K562 (cell line): Measurements from ENCODE around the gene ADORA3. TPM values are rescaled to one million over a fixed set of nuclear protein-coding genes. Genes with fewer than 3 reads are reported as not detected.

Experiments used
- ATAC-seq: fragments of 200-7000 bp; cut with Tn5 transposase; 3 replicates; pipeline ENCODE4 v1.9.1; 2020; ENCODE audit warnings: moderate library complexity
- BruUV-seq: library from RNA; stranded (reverse); fragments of 400-500 nt; replicated peaks from 2 replicates; lab custom pipeline; 2021; lab: Mats Ljungman, UMichigan
- CTCF ChIA-PET: fragments of 300-600 bp; formaldehyde crosslinking; extraction: SDS; loops from one replicate; lab custom pipeline; 2021; ENCODE audit warnings: low intra/inter-chr PET ratio; lab: Yijun Ruan, JAX
- POLR2A ChIA-PET: fragments of 300-600, 350-650 bp; sonication (Branson Sonifier 250); formaldehyde crosslinking; extraction: SDS; loops from one replicate; lab custom pipeline; 2021; ENCODE audit warnings: antibody characterized with exemption, inconsistent platforms; lab: Yijun Ruan, JAX
- DNase-seq, 4 experiments: peaks; one replicate each; pipeline versions ENCODE4 v3.0.0 to v3.0.0-alpha.2; 2011 to 2018; ENCODE audit warnings: low spot score in 3 of 4, mixed read lengths in 3 of 4; ENCODE audit errors: extremely low read depth in 1 of 4
- FAIRE-seq: peaks from 2 replicates; lab custom pipeline; 2011; peaks lifted over from hg19 to GRCh38; lab: Jason Lieb, UNC
- H2AFZ ChIP-seq: 2 replicates; pipeline ENCODE4 v1.6.0; 2011; ENCODE audit warnings: low read depth, low read length, control low read depth, inconsistent platforms
- H3K27ac ChIP-seq: fragments of 200-600 bp; 3 replicates; pipeline ENCODE4 v1.8.0; 2011; ENCODE audit warnings: low read depth, mild to moderate bottlenecking, control low read depth, inconsistent platforms, low read length, moderate library complexity, mixed read lengths; ENCODE audit errors: extremely low read depth
- H3K27me3 ChIP-seq, 2 experiments: fragments of 300-600 bp in 1 of 2; 2 replicates in 1 of 2; 3 replicates in 1 of 2; pipeline versions ENCODE4 v1.6.0 to v1.8.0; 2011; ENCODE audit warnings: inconsistent platforms in 2 of 2, low read length in 2 of 2, mild to moderate bottlenecking in 1 of 2, mixed read lengths in 1 of 2, moderate library complexity in 1 of 2; ENCODE audit not compliant: control insufficient read depth in 2 of 2, insufficient read depth in 2 of 2
- H3K36me3 ChIP-seq: fragments of 300-600 bp; 3 replicates; pipeline ENCODE4 v1.8.0; 2011; ENCODE audit warnings: mild to moderate bottlenecking, low read length, inconsistent platforms; ENCODE audit not compliant: control insufficient read depth, insufficient read depth
- H3K4me1 ChIP-seq, 2 experiments: fragments of 200-600 bp in 1 of 2; replicated peaks in 1 of 2; 2 replicates in 1 of 2; 3 replicates in 1 of 2; pipeline versions ENCODE4 v1.5.1 to v1.8.0; 2011; ENCODE audit warnings: inconsistent platforms in 2 of 2, low read length in 2 of 2, mild to moderate bottlenecking in 1 of 2, mixed read lengths in 1 of 2, moderate library complexity in 1 of 2; ENCODE audit not compliant: control insufficient read depth in 2 of 2, insufficient read depth in 2 of 2
- H3K4me2 ChIP-seq: 2 replicates; pipeline ENCODE4 v1.6.1; 2011; ENCODE audit warnings: low read length, control low read depth, inconsistent platforms, mixed read lengths; ENCODE audit not compliant: insufficient read depth
- H3K4me3 ChIP-seq: fragments of 200-600 bp; sonication (generic), shearing (Covaris generic); 2 replicates; pipeline ENCODE4 v1.5.1; 2016; ENCODE audit warnings: control low read depth, inconsistent platforms
- H3K79me2 ChIP-seq: fragments of 200-600 bp; 3 replicates; pipeline ENCODE4 v1.8.0; 2011; ENCODE audit warnings: low read length, inconsistent platforms; ENCODE audit not compliant: control insufficient read depth, insufficient read depth
- H3K9ac ChIP-seq, 2 experiments: 2 replicates each; pipeline versions ENCODE4 v1.6.0 to v1.6.1; 2011; ENCODE audit warnings: low read depth in 2 of 2, low read length in 2 of 2, control low read depth in 1 of 2, inconsistent platforms in 1 of 2, mild to moderate bottlenecking in 1 of 2, mixed read lengths in 1 of 2; ENCODE audit not compliant: insufficient read depth in 1 of 2
- H3K9me1 ChIP-seq: one replicate; pipeline ENCODE4 v1.6.0; 2011; ENCODE audit warnings: inconsistent platforms, mild to moderate bottlenecking, low read length, moderate library complexity; ENCODE audit not compliant: control insufficient read depth, insufficient read depth
- H3K9me3 ChIP-seq: replicated peaks from 2 replicates; pipeline ENCODE4 v1.5.1; 2011; ENCODE audit warnings: low read depth, low read length, inconsistent platforms; ENCODE audit not compliant: control insufficient read depth, insufficient read depth
- H4K20me1 ChIP-seq: replicated peaks from 2 replicates; pipeline ENCODE4 v1.6.1; 2011; ENCODE audit warnings: low read length, inconsistent platforms, mixed read lengths; ENCODE audit not compliant: control insufficient read depth, insufficient read depth
- CBX2 ChIP-seq: fragments of 200-600 bp; sonication (generic); IDR thresholded peaks from one replicate; pipeline ENCODE4 v1.6.1; 2012; ENCODE audit warnings: mild to moderate bottlenecking, low read length, inconsistent platforms; ENCODE audit not compliant: insufficient read depth, poor library complexity, severe bottlenecking
- CEBPG ChIP-seq, 3 experiments: fragments of 200-800 bp in 1 of 3; sonication (Bioruptor generic) in 1 of 3; sonication (generic) in 1 of 3; formaldehyde crosslinking in 1 of 3; IDR thresholded peaks in 2 of 3; conservative IDR thresholded peaks in 1 of 3; 2 replicates each; pipeline versions ENCODE4 v1.6.1 to v1.8.0; 2016 to 2022; ENCODE audit warnings: missing compliant biosample characterization in 2 of 3, missing genetic modification characterization in 2 of 3, mild to moderate bottlenecking in 1 of 3, missing genetic modification reagents in 1 of 3
- CTBP1 ChIP-seq: fragments of 450-650 bp; IDR thresholded peaks from 2 replicates; pipeline ENCODE4 v1.6.1; 2016; ENCODE audit warnings: borderline replicate concordance
- CTCF ChIP-seq, 3 experiments: IDR thresholded peaks in 2 of 3; conservative IDR thresholded peaks in 1 of 3; 2 replicates each; pipeline ENCODE4 v1.5.1; 2011 to 2012; ENCODE audit warnings: low read length in 3 of 3, mild to moderate bottlenecking in 3 of 3, control low read depth in 2 of 3, improper control_type of control experiment in 1 of 3, inconsistent platforms in 1 of 3, low read depth in 1 of 3, mixed read lengths in 1 of 3, moderate library complexity in 1 of 3; ENCODE audit not compliant: insufficient read depth in 2 of 3
- WGBS: fragments of 100-300 bp; shearing (Covaris generic); methylation state at CpG from one replicate; pipeline ENCODE4 v1.1.6; 2016; ENCODE audit warnings: low coverage, mixed read lengths; ENCODE audit not compliant: insufficient coverage; ENCODE audit errors: missing lambda C conversion rate; 5-methylcytosine and 5-hydroxymethylcytosine counted together
- in situ Hi-C: fragments of 300-500 bp; cut with MboI; formaldehyde crosslinking; loops from 4 replicates; pipeline ENCODE4 v1.15.0; 2018; ENCODE audit warnings: inconsistent platforms, mixed read lengths
- intact Hi-C: fragments of 100-400 bp; cut with micrococcal nuclease; formaldehyde crosslinking; loops from 2 replicates; pipeline ENCODE4 v1.14.2; 2022
- polyA plus RNA-seq, 8 experiments: library from polyadenylated mRNA; depleted of rRNA in 4 of 8; stranded (reverse) in 5 of 8; unstranded in 3 of 8; fragments of >200 nt; fragmentation: Nextera tagmentation in 2 of 8; fragmentation: Illumina TruSeq in 1 of 8; extraction: Ambion mirVana in 2 of 8; extraction: Trizol in 1 of 8; gene quantifications; 2 replicates each; pipeline versions ENCODE4 v1.2.1 to v1.2.3, GENCODE V29; 2011 to 2014; ENCODE audit warnings: inconsistent platforms in 1 of 8, missing spikeins in 1 of 8
- total RNA-seq, 7 experiments: library from RNA; depleted of rRNA in 6 of 7; stranded (reverse); fragments of >200 nt in 6 of 7; fragmentation: Illumina TruSeq in 2 of 7; extraction: Trizol in 2 of 7; gene quantifications; 2 replicates each; pipeline versions ENCODE4 v1.2.1 to v1.2.3, GENCODE V29; 2011 to 2021; ENCODE audit warnings: low replicate concordance in 1 of 7
- TF ChIP-seq, protein P1 (sequence below): fragments of 450-650 bp; IDR thresholded peaks from 2 replicates; pipeline ENCODE4 v1.6.1; 2016; ENCODE audit warnings: mild to moderate bottlenecking, moderate library complexity

Gene ADORA3
- total and polyA plus RNA-seq, 9 of the 15 experiments (the other 6 are each of a cell fraction or from before 2014, with no cell fraction given), result 0.09 to 0.35 (median 0.16) TPM; not detected in 3

GRCh38 chr1:111516005-111516535, 12.6 kb upstream of the ADORA3 start:
- no peaks in the 10 kb centered on the region for H3K36me3 ChIP-seq
- peak; percentile 48 to 69 (median 58) for DNase-seq
- H3K4me1 ChIP-seq, result peaks cover 9 to 25% of the 10 kb centered on the region in 2 experiments
- peak overlapping the region in 1 of 2 experiments; percentile 23; a peak in 1 of 4 replicates for H3K9ac ChIP-seq
- no peaks in the 10 kb centered on the region for H4K20me1 ChIP-seq
- no TSS peak for BruUV-seq
- CTCF ChIA-PET, result no interaction called here
- H2AFZ ChIP-seq, result peak overlapping the region; percentile 83
- POLR2A ChIA-PET, result interaction anchor here (0.6 to 4.7 kb wide), 2 partner anchors 8 to 21 kb away, joined by 3 to 23 read pairs; no protein-coding TSS in a partner anchor
- in situ Hi-C loops (no loop called here), intact Hi-C loops (no loop called here)
- H3K27ac ChIP-seq, result peak overlapping the region; percentile 24; the same call in 1 of the 3 replicates
- H3K9me1 ChIP-seq, result peaks cover 3% of the 10 kb centered on the region
- peak; percentile 82 for ATAC-seq
- H3K79me2 ChIP-seq, result no peaks in the 10 kb centered on the region
- peak overlapping the region; percentile 38 for H3K4me2 ChIP-seq
- peak; percentile 73 for FAIRE-seq
- WGBS, result 39% methylated on average over 13 of the region's 13 CpGs
- no peaks in the 10 kb centered on the region for H3K9me3 ChIP-seq
- no peak overlapping the region for H3K4me3 ChIP-seq
- 0 out of 5 replicates have a peak, but pooled peaks cover 0 to 2% of the 10 kb centered on the region in 2 experiments for H3K27me3 ChIP-seq
- no peak for TF ChIP-seq CEBPG (CRISPR knock-in tag; IDR thresholded peaks at IDR 0.05)
- no peak for TF ChIP-seq CEBPG (tag; conservative IDR thresholded peaks at IDR 0.05 in 1 of 2, IDR thresholded peaks at IDR 0.05 in 1 of 2)
- peak; percentile 61; the same call in 1 of the 2 replicates for TF ChIP-seq CTBP1
- no peak for TF ChIP-seq CBX2
- peak; percentile 42 to 71 (median 62) for TF ChIP-seq CTCF (IDR thresholded peaks at IDR 0.05 in 2 of 3, conservative IDR thresholded peaks at IDR 0.05 in 1 of 3; ENCODE audit: insufficient read depth in 2 of 3, low read depth in 1 of 3, low read length in 3 of 3)
- TF ChIP-seq, protein P1, sequence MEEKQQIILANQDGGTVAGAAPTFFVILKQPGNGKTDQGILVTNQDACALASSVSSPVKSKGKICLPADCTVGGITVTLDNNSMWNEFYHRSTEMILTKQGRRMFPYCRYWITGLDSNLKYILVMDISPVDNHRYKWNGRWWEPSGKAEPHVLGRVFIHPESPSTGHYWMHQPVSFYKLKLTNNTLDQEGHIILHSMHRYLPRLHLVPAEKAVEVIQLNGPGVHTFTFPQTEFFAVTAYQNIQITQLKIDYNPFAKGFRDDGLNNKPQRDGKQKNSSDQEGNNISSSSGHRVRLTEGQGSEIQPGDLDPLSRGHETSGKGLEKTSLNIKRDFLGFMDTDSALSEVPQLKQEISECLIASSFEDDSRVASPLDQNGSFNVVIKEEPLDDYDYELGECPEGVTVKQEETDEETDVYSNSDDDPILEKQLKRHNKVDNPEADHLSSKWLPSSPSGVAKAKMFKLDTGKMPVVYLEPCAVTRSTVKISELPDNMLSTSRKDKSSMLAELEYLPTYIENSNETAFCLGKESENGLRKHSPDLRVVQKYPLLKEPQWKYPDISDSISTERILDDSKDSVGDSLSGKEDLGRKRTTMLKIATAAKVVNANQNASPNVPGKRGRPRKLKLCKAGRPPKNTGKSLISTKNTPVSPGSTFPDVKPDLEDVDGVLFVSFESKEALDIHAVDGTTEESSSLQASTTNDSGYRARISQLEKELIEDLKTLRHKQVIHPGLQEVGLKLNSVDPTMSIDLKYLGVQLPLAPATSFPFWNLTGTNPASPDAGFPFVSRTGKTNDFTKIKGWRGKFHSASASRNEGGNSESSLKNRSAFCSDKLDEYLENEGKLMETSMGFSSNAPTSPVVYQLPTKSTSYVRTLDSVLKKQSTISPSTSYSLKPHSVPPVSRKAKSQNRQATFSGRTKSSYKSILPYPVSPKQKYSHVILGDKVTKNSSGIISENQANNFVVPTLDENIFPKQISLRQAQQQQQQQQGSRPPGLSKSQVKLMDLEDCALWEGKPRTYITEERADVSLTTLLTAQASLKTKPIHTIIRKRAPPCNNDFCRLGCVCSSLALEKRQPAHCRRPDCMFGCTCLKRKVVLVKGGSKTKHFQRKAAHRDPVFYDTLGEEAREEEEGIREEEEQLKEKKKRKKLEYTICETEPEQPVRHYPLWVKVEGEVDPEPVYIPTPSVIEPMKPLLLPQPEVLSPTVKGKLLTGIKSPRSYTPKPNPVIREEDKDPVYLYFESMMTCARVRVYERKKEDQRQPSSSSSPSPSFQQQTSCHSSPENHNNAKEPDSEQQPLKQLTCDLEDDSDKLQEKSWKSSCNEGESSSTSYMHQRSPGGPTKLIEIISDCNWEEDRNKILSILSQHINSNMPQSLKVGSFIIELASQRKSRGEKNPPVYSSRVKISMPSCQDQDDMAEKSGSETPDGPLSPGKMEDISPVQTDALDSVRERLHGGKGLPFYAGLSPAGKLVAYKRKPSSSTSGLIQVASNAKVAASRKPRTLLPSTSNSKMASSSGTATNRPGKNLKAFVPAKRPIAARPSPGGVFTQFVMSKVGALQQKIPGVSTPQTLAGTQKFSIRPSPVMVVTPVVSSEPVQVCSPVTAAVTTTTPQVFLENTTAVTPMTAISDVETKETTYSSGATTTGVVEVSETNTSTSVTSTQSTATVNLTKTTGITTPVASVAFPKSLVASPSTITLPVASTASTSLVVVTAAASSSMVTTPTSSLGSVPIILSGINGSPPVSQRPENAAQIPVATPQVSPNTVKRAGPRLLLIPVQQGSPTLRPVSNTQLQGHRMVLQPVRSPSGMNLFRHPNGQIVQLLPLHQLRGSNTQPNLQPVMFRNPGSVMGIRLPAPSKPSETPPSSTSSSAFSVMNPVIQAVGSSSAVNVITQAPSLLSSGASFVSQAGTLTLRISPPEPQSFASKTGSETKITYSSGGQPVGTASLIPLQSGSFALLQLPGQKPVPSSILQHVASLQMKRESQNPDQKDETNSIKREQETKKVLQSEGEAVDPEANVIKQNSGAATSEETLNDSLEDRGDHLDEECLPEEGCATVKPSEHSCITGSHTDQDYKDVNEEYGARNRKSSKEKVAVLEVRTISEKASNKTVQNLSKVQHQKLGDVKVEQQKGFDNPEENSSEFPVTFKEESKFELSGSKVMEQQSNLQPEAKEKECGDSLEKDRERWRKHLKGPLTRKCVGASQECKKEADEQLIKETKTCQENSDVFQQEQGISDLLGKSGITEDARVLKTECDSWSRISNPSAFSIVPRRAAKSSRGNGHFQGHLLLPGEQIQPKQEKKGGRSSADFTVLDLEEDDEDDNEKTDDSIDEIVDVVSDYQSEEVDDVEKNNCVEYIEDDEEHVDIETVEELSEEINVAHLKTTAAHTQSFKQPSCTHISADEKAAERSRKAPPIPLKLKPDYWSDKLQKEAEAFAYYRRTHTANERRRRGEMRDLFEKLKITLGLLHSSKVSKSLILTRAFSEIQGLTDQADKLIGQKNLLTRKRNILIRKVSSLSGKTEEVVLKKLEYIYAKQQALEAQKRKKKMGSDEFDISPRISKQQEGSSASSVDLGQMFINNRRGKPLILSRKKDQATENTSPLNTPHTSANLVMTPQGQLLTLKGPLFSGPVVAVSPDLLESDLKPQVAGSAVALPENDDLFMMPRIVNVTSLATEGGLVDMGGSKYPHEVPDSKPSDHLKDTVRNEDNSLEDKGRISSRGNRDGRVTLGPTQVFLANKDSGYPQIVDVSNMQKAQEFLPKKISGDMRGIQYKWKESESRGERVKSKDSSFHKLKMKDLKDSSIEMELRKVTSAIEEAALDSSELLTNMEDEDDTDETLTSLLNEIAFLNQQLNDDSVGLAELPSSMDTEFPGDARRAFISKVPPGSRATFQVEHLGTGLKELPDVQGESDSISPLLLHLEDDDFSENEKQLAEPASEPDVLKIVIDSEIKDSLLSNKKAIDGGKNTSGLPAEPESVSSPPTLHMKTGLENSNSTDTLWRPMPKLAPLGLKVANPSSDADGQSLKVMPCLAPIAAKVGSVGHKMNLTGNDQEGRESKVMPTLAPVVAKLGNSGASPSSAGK, result peak; percentile 60
